Activated gamma-delta T cell treated with anti-CD3 and anti-CD28 coated beads, Interleukin-2, amount 50 U/mL, for 16 hours (primary cell): ENCODE results near the gene CD7.

ENCODE experiments used
- DNase-seq: peaks from one replicate; pipeline ENCODE4 v3.0.0-alpha.2; 2020; ENCODE audit warnings: low read depth

The CD7 gene

DNA sequence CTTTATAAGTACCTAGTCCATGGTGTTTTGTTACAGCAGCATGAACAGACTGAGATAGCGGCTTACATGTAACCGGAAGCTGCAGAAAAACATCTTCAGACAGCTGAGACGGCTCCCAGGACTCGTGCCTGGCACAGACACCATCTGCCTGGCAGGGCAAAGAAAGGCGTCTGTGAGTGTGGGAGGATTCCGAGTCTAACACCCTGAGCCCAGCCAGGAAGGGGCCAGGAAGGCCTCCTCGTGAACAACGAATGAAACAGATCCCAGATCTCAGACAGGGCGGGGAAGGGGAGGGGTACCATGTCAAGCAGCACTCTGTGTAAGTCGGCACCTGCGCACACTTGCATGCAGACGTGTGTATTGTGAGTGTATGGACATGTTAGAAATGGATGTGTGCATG, 39.6 kb downstream of the CD7 start:
- DNase-seq: no peak

- no peak for DNase-seq
These were observed 40.5 kb downstream of the CD7 start for GRCh38 chr17:82276938-82277337.

- no peak for DNase-seq
These were observed 42.1 kb downstream of the CD7 start for GRCh38 chr17:82275326-82275725.

GRCh38 chr17:82274134-82275020, 43.0 kb downstream of the CD7 start:
- no peak for DNase-seq

DNA sequence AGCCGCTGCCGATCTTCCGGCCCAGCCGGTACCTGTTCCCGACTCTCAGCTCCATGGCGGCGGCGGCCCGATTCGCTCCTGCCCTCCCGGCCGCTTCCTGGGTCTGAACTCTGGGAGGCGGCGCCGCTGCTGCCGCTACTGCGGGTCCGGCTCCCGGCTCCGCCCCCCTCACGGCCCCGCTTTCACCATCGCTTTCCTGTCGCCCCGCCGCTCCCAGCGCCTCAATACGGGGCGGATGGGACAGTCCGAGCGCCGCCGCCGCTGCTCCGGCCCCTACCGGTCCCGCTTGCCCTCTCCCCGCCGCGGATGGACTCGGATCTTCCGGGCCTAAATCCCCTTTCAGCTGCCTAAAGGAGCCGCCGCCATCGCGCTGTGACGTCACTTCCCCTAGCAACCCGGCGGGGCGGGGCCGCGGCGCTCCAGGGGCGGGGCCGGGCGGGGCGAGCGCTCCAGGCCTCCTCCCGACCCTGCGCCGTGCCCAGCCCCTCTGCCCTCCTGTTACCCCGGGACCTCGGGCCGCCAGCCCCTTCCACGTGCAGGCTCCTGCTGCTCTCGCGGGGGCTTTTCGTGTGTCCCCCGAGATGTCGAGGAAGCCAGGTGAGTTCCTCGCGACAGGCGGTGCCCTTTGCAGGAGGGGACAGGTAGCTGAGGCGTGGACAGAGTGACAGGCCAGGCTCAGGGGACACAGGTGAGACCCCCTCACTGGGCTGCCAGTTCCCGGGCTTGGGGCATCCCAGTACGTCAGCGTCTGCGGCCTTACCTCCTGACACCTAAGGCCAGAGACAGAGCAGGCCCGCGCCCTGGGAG, 43.9 kb downstream of the CD7 start, which contains the start of gene CSNK1D:
TSS of gene CSNK1D (minus strand) at position 374 of the 807 bp plus-strand sequence. CDS start at position 55, 319 bp downstream.
- peak; percentile 84 for DNase-seq

DNA sequence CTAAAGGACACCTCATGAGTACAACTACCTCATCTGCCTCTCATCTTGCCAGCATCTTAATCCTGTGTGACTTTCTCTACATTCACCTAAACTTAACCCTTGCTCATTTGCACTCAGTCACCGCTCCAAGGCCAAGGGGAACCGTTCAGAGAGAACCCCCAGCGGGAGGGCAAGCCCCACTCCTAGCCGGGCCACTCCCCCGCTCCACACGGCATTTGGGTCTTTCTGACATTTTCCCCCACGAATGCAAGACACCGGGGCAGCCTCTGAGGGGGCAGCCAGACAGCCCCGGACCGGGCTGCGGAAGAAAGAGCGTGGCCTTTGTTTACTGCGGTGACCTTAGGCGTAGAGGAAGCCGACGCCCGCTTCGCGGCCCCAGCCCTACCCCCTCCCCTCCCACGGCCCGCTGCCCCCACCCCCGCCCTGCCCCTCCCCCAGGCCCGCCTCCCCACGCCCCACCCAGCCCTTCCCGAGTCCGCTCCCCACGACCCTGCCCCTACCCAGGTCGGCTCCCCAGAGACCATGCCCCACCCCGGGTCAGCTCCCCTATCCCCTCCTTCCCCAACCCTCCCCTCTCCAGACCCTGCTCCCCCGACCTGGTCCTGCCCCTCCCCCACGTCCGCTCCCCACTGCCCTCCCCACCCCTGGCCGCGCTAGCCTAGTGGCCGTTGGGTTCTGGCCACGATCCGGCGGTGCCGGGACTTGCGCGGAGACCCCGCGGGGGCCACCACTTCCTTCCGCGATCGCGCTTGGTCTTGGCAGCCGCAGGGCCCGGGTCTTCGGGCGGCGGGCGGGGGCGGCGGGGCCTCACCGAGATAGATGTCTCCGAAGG, 44.7 kb downstream of the CD7 start:
- peak; percentile 28 for DNase-seq

- no peak for DNase-seq
These were observed 46.0 kb downstream of the CD7 start for GRCh38 chr17:82271401-82271800.

DNA sequence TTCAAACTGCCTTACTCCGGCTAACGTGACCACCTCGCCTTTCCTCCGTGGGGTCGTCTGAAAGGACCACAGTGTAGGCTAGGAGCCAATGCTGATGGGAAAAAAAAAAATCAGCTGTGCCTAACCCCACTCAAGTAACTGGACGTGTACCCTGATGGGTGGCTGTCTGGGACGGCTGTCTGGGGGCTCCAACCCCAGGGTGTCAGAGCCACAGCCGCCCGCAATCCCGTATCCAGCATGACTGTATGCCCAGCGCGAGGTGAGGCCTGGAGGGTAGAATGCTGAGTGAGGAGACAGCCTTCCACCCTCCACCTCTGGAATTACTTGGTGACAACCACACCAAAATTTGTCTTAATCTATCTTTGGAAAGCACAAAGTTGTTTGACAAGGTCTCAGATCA, 46.8 kb downstream of the CD7 start:
- no peak for DNase-seq

DNA sequence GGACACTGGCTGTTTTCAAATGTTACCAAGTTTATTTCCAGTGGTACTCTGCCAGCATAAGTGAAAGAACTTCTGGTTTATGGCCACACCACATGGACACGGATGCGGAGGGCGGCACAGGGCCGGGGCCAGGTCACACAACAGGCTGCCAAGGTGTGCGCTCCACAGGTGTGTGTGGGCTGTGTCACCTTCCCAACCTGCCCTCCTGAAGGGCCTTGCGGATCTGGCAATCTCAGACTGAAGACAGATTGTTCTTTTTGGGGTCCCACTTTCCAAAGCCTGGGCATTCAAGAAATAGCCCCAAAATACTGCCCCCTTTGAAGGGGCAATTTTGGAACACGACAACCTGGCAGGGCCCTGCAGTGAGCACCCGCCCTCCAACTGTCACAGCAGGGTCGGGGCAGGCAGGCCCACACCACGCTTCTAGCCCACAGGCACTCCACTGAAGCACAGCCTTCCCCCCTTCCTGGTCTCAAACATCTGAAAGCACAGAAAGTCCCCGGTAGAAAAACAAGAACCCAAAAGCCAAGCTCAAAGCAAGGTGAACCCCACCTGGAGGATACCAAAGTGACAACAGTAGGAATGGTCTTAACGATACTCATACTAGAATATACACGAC, 47.4 kb downstream of the CD7 start:
- DNase-seq: no peak

DNA sequence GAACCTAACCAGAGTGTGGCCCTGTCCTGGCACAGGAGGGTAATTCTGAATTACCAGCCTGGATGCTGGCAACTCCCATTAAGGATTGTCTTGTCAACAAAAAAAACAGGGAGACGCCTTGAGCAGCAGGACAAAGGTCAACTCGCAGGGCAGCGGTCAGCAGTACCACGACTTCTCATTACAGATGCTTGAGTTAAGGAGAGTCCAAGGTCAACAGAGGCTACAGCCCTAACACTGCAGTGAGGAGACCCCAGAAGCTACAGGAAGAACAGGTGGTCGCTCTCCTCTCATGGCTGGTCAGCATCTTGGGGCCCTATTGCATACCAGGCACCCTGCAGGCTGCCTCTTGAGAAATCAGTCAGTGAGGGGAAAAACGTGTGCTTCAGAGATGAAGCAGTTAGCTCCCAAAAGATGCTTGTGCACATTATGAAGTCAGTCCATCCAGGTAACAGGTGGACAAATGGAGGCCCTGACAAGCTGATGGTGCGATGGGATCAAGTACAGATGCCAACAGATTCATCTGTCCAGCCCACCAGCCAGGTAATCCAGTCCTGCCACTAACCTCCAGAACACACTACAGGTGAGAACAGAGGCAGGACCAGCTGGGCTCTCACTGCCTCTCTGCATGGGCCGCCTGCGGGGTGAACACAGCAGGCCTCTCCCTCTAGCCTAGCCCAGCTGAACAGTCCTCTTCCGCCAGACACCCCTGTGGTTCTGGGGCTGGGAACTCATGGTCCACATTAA, 48.1 kb downstream of the CD7 start:
- no peak for DNase-seq

DNA sequence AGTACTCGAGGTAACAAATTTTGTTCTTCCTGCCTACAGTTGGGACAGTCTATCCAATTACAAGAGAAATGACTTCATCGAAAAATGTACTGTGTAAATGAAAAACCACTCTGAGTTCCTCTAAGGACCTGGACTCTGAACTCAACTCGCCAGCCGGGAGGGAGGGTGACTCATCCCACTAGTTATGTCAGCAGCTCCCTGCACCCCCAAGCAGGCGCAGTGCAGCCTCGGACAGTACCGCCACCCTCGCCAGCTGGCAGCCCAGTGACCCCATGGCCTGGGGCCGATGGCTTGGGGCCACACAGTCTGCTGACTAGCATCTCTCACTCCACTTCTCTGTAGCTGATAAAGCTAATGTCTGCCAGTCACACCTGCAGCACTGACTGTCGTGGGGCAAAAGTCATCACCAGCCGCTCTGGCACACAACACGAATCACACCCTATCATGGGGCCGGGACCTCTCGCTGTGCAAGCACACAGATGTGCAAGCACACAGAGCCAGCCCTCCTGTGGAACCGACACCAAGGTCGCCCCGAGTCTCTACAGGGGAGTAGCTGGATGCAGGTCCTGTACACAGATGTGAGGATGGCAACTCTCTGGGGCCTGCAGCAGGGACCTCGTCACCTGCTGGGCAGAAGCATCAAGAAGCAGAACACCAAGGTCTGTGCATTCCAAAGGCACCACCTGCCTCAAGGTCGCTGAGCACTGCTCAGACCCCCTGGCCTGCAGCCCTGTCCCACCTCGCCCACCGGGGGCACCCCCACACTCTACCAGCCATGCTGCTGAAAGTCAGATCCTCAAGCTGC, 49.6 kb downstream of the CD7 start:
- DNase-seq: peak; percentile 31

- DNase-seq: no peak
These were observed 51.3 kb downstream of the CD7 start for GRCh38 chr17:82266142-82266541.
